Bronchus fibroblast of lung (primary cell): ENCODE measurements around the gene SEMA7A. TPM values are rescaled to one million over a fixed set of nuclear protein-coding genes. Genes with fewer than 3 reads are reported as not detected.

Experiments
- total RNA-seq: library from RNA; depleted of rRNA; stranded (reverse); fragments of >200 nt; gene quantifications from 2 replicates; pipeline ENCODE4 v1.2.3, GENCODE V29; 2015

SEMA7A gene
- 24.7 and 26.2 TPM in 2 replicates for total RNA-seq

GRCh38 chr15:74433592-74434262, at the start of gene SEMA7A:
TSS of gene SEMA7A (minus strand) at chr15:74433958. CDS start at chr15:74433918, 40 bp downstream.

GRCh38 chr15:74460871-74461846, 27.4 kb upstream of the SEMA7A start, which contains the start of gene UBL7:
TSS of gene UBL7 (minus strand) at chr15:74461160. CDS start at chr15:74458867, 2,293 bp downstream.

GRCh38 chr15:74367296-74367854, 66.4 kb downstream of the SEMA7A start, which contains the start of gene CYP11A1:
TSS of gene CYP11A1 (minus strand) at chr15:74367646. CDS start at chr15:74367585, 61 bp downstream.

Other genes starting within 250 kb of the SEMA7A start
- gene STRA6, start 231.2 kb downstream of the SEMA7A start, total RNA-seq: 0.17 and 0.30 TPM in 2 replicates
- under 0.01 TPM in 1 of 2 replicates, not detected in the other for gene CCDC33, start 197.6 kb downstream of the SEMA7A start, total RNA-seq
- 0.30 and 0.84 TPM in 2 replicates for gene CYP11A1, start 66.3 kb downstream of the SEMA7A start, total RNA-seq
- 76.1 and 77.5 TPM in 2 replicates for gene UBL7, start 27.2 kb upstream of the SEMA7A start, total RNA-seq
- 1.8 and 3.0 TPM in 2 replicates for gene ARID3B, start 107.3 kb upstream of the SEMA7A start, total RNA-seq
- 67.9 and 77.7 TPM in 2 replicates for gene CLK3, start 181.9 kb upstream of the SEMA7A start, total RNA-seq